Prostate gland (tissue), 2 donors: ENCODE results near the gene SMAD7. TPM values are rescaled to one million over a fixed set of nuclear protein-coding genes. Genes with fewer than 3 reads are reported as not detected.

ENCODE experiments used
- DNase-seq: peaks from one replicate; pipeline ENCODE4 v3.0.0-alpha.2; 2019; ENCODE audit warnings: low spot score
- H3K27ac ChIP-seq, 2 donors: fragments of 200-600 bp; sonication (generic); 2 replicates each; pipeline ENCODE4 v1.5.1; 2017 to 2019
- H3K27me3 ChIP-seq: fragments of 200-600 bp; sonication (generic); replicated peaks from 2 replicates; pipeline ENCODE4 v1.5.1; 2019; ENCODE audit not compliant: insufficient read depth
- H3K36me3 ChIP-seq, 2 donors: fragments of 200-600 bp; sonication (generic); 1 replicate in 1 of 2; 2 replicates in 1 of 2; pipeline versions ENCODE4 v1.5.1 to v1.8.1; 2017 to 2019
- H3K4me1 ChIP-seq: fragments of 200-600 bp; sonication (generic); replicated peaks from 2 replicates; pipeline ENCODE4 v1.5.1; 2019
- H3K4me3 ChIP-seq, 2 donors: fragments of 200-600 bp; sonication (generic); 2 replicates each; pipeline ENCODE4 v1.5.1; 2017 to 2019
- H3K9me3 ChIP-seq: fragments of 200-600 bp; sonication (generic); 2 replicates; pipeline ENCODE4 v1.5.1; 2017
- CTCF ChIP-seq, 4 experiments: fragments of 200-600 bp in 2 of 4; fragments of 450-650 bp in 2 of 4; sonication (generic) in 2 of 4; IDR thresholded peaks; 1 replicate in 3 of 4; 2 replicates in 1 of 4; pipeline ENCODE4 v1.5.1; 2016 to 2019; ENCODE audit warnings: antibody characterized with exemption in 4 of 4, mild to moderate bottlenecking in 2 of 4, moderate library complexity in 2 of 4
- POLR2A ChIP-seq: fragments of 450-650 bp; IDR thresholded peaks from one replicate; pipeline ENCODE4 v1.6.1; 2016; ENCODE audit warnings: antibody characterized with exemption, mild to moderate bottlenecking
- POLR2AphosphoS5 ChIP-seq: sonication (generic); formaldehyde crosslinking; IDR thresholded peaks from one replicate; pipeline ENCODE4 v1.6.1; 2017; ENCODE audit warnings: antibody characterized with exemption
- WGBS: methylation state at CpG from one replicate; pipeline ENCODE4 v1.1.5; 2018; 5-methylcytosine and 5-hydroxymethylcytosine counted together
- intact Hi-C: fragments of 100-400 bp; cut with DNase I; formaldehyde crosslinking; loops from one replicate; pipeline ENCODE4 v1.14.2; 2022
- total RNA-seq, 2 donors: library from RNA; depleted of rRNA; stranded (reverse); fragments of >200 nt; gene quantifications; one replicate each; pipeline ENCODE4 v1.1.0, GENCODE V29; 2016

The SMAD7 gene
- total RNA-seq, 2 donors from 2014 or later, result 29.3 to 31.0 TPM

GRCh38 chr18:48927286-48928080 is 23.3 kb downstream of the SMAD7 start:
- no peaks in the 10 kb centered on the region for H3K27me3 ChIP-seq
- intact Hi-C loops, result loop anchor here (5.0 kb wide), 1 partner anchor 40 kb away; no protein-coding TSS in a partner anchor
- no peak for DNase-seq
- no peak overlapping the region for H3K27ac ChIP-seq
- no peaks in the 10 kb centered on the region for H3K9me3 ChIP-seq
- no peak for TF ChIP-seq CTCF (IDR thresholded peaks at IDR 0.05)
- TF ChIP-seq POLR2AphosphoS5, result no peak
- no peak for TF ChIP-seq POLR2A
- H3K4me1 ChIP-seq, result peaks cover 42% of the 10 kb centered on the region
- no peaks in the 10 kb centered on the region for H3K36me3 ChIP-seq
- WGBS, result 71% methylated on average over 11 of the region's 11 CpGs
- H3K4me3 ChIP-seq, result no peak overlapping the region

GRCh38 chr18:48926420-48926857 is 24.3 kb downstream of the SMAD7 start:
- intact Hi-C loops, result loop anchor here (5.0 kb wide), 1 partner anchor 39 kb away; no protein-coding TSS in a partner anchor
- 59% methylated on average over 14 of the region's 14 CpGs for WGBS
- H3K36me3 ChIP-seq, result no peaks in the 10 kb centered on the region
- no peaks in the 10 kb centered on the region for H3K9me3 ChIP-seq
- peak overlapping the region; percentile 14 to 16 for H3K27ac ChIP-seq
- no peak for DNase-seq
- H3K4me1 ChIP-seq, result peaks cover 36% of the 10 kb centered on the region
- TF ChIP-seq CTCF (IDR thresholded peaks at IDR 0.05) (no peak), POLR2AphosphoS5 (no peak), POLR2A (no peak)
- no peak overlapping the region for H3K4me3 ChIP-seq
- H3K27me3 ChIP-seq, result no peaks in the 10 kb centered on the region

GRCh38 chr18:48925491-48925780 is 25.3 kb downstream of the SMAD7 start:
- no peak for TF ChIP-seq CTCF (IDR thresholded peaks at IDR 0.05)
- TF ChIP-seq POLR2A, result no peak
- no peak for TF ChIP-seq POLR2AphosphoS5
- Histone ChIP-seq H3K27me3 (no peaks in the 10 kb centered on the region), H3K36me3 (no peaks in the 10 kb centered on the region), H3K4me3 (no peak overlapping the region), H3K9me3 (no peaks in the 10 kb centered on the region), H3K27ac (peak overlapping the region; percentile 57 to 66), H3K4me1 (peaks cover 36% of the 10 kb centered on the region)
- intact Hi-C loops, result loop anchor here (5.0 kb wide), 1 partner anchor 38 kb away; no protein-coding TSS in a partner anchor
- 78% methylated on average over 3 of the region's 3 CpGs for WGBS
- DNase-seq, result no peak

- Histone ChIP-seq H3K4me3 (no peak overlapping the region), H3K27ac (peak overlapping the region; percentile 57 to 66), H3K27me3 (no peaks in the 10 kb centered on the region), H3K9me3 (no peaks in the 10 kb centered on the region), H3K4me1 (peaks cover 32% of the 10 kb centered on the region), H3K36me3 (no peaks in the 10 kb centered on the region)
- intact Hi-C loops, result loop anchor here (5.0 kb wide), 1 partner anchor 38 kb away; no protein-coding TSS in a partner anchor
- TF ChIP-seq POLR2AphosphoS5 (no peak), POLR2A (no peak), CTCF (IDR thresholded peaks at IDR 0.05) (no peak)
- DNase-seq, result no peak
- 27% methylated on average over 17 of the region's 17 CpGs for WGBS
Observed at GRCh38 chr18:48924630-48925490, 25.9 kb downstream of the SMAD7 start.
